ENCODE measurements around the gene ACOXL.
"Not testable (repeated sequence)": the region's sequence is repeated elsewhere in the genome, so short reads cannot be mapped to it uniquely, and the experiment has no call there.

Gene ACOXL

GRCh38 chr2:110934948-110935347 lies 202.6 kb downstream of the ACOXL start:
- DNase-seq = no peak

GRCh38 chr2:110940376-110940910 lies 208.1 kb downstream of the ACOXL start:
- DNase-seq = no peak

DNA sequence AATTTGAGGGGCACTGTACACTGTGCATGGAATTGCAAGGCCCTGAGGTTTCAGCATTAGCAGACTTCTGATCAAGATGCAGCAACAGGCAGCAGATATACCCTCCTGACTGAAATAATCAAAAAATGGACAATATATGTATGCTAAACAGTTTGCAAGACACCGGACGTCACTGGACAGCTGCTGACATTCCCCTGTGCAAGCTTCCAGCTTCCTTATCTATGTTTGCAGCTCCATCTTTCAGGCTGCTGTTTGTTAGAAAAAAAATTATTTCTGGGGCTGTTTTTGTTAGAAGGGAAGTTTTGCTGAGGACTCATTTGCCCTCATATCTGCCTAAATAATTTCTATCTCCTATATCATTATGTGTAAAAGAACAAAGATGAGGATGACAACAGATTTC lies 208.9 kb downstream of the ACOXL start:
- no peak for DNase-seq

DNA sequence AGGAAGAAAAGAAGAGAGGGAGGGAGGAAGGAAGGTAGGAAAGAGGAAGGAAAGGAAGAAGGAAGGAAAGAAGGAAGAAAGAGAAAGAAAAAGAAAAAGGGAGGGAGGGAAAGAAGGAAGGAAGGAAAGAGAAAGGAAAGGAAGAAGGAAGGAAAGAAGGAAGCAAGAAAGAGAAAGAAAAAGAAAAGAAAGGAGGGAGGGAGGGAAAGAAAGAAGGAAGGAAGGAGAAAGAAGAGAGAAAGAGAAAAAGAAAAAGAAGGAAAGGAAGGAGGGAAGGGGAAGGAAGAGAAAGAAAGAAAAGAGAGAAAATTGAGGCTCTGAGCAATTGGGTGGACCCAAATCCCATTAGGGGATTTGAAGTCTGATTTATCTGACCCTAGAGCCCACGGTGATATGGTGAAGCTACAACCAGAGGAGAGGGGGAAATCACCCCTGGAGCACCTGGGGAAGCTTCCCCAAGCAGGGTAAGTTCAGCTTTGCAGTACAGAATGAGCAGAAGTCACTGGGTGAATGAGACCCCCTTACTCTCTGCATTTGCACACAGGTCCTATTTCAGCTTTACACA lies 210.8 kb downstream of the ACOXL start:
- no peak for DNase-seq

GRCh38 chr2:110946902-110947301 lies 214.5 kb downstream of the ACOXL start:
- DNase-seq = peak in 1 of 2 donors; percentile 25

DNA sequence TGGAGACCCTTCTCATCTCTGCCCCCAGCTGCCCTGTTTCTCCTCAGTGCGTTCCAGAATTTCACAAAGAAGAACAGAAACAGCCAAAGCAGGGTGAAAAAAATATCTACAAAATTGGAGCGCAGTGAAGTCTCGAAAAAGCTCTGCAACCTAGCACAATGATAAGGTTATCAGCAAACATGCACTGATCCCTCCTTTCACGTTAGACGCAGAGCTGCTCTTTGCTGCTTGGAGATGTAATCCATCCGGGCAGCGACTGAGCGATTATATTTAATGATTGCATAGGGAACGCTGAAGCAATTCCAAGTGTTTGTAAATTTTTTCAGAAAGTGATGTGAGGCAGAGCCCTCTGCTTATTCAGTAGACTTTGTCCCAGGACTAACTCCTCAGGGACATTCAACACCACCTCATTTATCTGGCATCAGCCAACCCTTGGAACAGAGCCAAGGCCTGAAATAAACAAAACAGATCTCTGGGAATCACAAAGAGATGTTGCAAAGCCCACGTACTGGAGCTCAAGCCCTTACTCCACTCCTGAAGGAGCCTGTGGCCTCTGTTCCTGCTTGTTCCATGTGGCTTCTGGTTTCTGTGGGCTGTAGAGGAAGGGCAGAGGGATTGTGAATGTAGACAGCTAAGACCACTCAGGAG lies 215.8 kb downstream of the ACOXL start:
- no peak for DNase-seq

GRCh38 chr2:110950281-110950680 lies 217.9 kb downstream of the ACOXL start:
- no peak for DNase-seq

DNA sequence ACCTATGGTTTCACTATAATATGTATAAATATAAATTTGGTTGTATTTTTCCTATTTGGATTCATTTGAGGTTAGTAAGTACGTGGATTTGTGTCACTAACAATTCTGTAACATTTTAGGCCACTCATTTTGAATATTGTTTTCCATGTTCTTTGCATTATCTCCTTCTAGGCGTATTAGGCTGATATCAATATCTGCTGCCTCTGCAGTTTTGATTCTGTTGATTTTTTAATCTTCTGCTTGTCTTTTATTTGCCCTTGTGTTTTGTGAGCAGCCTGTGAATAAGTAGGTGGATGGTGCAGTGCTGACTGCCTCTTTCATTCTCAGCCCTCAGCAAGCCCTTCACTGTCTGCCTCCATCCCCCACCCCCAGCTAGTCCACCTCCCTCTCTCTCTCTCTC lies 222.7 kb downstream of the ACOXL start:
- DNase-seq = no peak

DNA sequence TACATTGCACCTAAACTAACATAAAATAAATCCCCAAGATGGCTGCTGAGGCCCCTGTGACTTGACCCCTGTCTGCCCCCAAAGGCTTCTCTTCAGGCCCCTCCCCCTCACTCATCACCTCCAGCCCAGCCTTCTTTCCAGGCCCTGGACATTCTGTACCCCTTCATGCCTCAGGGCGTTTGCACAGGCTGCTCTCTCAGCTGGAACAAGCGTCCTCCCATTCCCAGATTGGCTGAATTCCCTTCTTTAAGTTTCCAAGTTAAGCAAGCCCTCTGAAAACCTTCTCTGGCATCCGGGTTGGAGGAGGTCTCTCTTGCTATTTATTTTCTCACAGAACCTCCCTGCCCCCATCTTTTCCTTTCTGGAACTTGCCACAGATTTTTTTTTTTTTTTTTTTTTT lies 223.2 kb downstream of the ACOXL start:
- DNase-seq = no peak

DNA sequence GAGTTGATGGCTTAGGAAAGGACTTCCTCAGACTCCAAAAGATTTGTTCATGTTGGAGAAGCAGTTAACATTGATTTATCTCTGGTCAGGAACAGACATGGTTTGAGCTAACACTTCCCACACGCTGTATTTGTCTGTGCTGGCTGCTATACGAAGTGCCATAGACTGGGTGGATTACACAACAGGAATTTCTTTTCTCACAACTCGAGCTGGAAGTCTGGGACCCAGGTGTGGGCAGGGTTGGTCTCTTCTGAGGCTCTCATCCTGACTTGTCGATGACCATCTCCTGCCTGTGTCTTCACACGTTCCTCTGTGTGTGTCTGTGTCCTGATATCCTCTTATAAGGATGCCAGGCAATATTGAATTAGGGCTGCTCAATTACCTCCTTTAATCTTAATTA lies 224.9 kb downstream of the ACOXL start:
- DNase-seq = no peak

DNA sequence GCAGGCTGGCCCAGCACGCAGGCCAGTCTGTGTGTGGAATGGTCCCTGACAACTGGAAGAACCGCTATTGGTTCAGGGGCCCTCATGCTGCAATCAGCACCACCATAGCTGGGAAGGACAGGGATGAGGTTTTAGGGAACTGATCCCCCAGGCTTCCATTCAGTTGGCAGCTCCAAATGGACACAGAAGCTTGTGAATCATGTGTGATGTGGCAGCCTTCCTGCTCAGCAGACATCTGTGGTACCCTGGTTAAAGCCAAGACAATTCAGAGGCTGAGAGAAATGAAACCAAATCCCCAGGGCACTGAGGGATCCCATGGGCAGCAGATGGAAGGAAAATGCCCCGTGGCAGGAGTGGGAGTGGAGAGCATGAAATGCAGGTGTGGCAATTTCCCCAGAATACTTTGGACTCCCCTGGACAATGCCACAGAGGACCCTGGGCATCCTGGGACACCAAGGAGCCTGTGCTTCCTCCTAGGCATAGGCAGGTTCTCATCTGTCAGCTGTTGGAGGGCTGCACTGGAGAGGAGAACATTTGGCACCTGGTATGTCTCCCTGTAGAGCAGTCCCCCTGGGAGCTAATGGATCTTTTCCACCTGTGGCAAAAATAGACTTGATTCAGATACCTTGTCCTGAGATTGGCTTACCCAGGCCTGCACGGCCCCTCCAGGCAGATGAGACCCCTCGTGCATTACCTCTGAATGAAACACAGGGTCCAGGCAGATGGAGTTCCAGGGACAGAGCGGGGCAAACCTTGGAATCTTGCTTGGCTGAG lies 226.2 kb downstream of the ACOXL start:
- no peak for DNase-seq

DNA sequence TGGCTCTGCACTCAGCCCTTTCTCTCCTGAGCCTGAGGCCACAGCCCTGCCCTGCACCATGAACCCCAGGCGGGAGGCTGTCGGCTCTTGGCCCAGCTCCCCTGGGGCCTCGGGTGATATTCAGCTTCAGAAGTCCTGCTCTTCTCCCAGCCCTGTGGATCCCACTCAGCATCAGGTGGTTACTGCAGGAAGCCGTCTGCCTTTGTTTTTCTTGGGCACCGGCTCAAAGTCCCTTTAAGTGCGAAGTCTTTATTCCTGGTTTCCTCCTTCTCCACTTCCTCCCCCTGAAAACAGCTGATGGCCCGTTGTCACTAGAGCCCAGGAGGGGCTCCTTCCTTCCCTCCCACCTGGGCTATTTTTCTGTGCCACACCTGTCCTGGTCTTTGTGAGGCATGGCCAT lies 226.8 kb downstream of the ACOXL start:
- DNase-seq = no peak

DNA sequence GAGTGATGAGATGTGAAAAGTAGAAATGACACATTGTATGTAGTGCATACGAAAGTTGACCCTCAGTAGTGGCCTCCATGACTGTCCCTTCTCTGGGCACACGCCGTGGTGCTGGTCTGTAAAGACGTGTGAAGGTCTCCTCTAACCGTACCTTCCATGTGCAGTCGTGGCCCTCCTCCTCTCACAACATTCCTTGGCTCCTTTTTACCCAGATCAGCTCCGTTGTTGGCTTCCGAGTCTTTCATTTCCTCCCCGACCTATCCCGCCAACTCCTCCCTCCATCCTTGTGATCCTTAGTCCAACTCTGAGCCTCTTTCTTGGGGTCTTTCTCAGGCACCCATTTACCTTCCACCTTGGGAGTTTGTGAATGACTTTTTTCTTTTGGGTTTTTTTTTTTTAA lies 227.9 kb downstream of the ACOXL start:
- DNase-seq = no peak

GRCh38 chr2:110960954-110961353 lies 228.6 kb downstream of the ACOXL start:
- DNase-seq = no peak

- not testable (repeated sequence) for DNase-seq
Observed at GRCh38 chr2:110961643-110962042, 229.3 kb downstream of the ACOXL start.

DNA sequence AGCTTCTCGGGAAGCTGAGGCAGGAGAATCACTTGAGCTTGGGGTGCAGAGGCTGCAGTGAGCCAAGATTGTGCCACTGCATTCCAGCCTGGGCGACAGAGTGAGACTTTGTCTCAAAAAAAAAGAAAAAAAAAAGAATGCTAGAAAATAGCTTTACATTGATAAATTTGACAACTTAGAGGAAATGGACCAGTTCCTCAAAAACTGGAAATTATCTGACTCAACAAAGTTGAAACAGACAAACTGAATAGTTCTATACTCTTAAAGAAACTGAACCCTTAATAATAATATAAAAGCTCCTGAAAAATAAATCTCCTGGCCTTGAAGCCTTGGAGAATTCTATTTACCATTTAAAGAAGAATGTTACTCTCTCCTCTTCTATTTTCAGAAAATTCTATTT lies 237.3 kb downstream of the ACOXL start:
- DNase-seq = no peak

GRCh38 chr2:110970201-110970600 lies 237.8 kb downstream of the ACOXL start:
- DNase-seq = no peak

GRCh38 chr2:110971811-110972210 lies 239.4 kb downstream of the ACOXL start:
- DNase-seq = no peak

DNA sequence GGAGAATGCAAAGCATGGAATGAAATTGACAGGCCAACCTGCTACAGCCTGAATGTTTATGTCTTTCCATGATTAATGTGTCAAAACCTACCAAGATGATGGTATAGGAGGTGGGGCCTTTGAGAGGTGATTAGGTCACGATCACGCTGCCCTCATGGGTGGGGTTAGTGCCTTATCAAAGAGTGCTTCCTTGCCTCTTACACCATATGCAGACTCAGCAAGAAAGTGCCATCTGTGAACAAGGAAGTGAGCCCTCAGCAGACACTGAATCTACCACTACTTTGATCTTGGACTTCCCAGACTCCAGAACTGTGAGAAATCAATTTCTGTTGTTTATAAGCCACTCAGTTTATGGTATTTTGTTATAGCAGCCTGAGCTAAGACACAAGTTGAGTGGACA lies 240.9 kb downstream of the ACOXL start:
- no peak for DNase-seq

GRCh38 chr2:110977403-110977802 lies 245.0 kb downstream of the ACOXL start:
- DNase-seq = no peak

DNA sequence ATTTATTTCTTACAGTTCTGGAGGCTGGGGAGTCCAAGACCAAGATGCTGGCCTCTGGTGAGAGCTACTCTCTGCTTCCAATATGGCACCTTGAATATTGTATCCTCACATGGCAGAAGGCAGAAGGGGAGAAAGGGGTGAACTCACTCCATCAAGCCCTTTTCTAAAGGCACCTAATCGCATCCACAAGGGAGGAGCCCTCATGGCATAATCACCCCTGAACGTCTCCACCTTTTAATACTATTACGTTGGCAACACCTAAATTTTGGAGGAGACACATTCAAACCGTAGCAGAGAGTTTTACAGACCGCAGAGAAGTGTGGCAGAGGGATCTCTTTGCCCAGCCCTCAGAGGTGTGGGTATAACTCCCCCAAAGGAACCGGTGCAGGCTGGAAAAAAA lies 245.8 kb downstream of the ACOXL start:
- no peak for DNase-seq

- DNase-seq = no peak
Observed at GRCh38 chr2:110978756-110979470, 246.5 kb downstream of the ACOXL start.

Data from CD4-positive, alpha-beta T cell treated with Interleukin-1 beta for 1 hour (primary cell).